AG04449 (cell line): ENCODE data around the gene TMEM117.

Experiments used
- CTCF ChIA-PET: fragments of 350-600 bp; formaldehyde crosslinking; extraction: SDS; loops from one replicate; lab custom pipeline; 2021; ENCODE audit warnings: antibody characterized with exemption; lab: Yijun Ruan, JAX
- POLR2A ChIA-PET: fragments of 400-600, 350-600 bp; formaldehyde crosslinking; extraction: SDS; loops from one replicate; lab custom pipeline; 2020; ENCODE audit warnings: antibody characterized with exemption, inconsistent platforms; lab: Yijun Ruan, JAX
- DNase-seq: peaks from one replicate; pipeline ENCODE4 v3.0.0-alpha.2; 2010; ENCODE audit warnings: low read depth, low spot score
- H3K4me3 ChIP-seq: 2 replicates; pipeline ENCODE4 v1.5.1; 2011; ENCODE audit warnings: low read depth, mild to moderate bottlenecking, control low read depth, low read length
- TF ChIP-seq, protein P1 (sequence below): IDR thresholded peaks from one replicate; pipeline ENCODE4 v1.5.1; 2011; ENCODE audit warnings: mild to moderate bottlenecking, moderate library complexity, low read length, control low read depth, inconsistent platforms; ENCODE audit not compliant: insufficient read depth; ENCODE audit errors: missing control alignments

TMEM117 gene

DNA sequence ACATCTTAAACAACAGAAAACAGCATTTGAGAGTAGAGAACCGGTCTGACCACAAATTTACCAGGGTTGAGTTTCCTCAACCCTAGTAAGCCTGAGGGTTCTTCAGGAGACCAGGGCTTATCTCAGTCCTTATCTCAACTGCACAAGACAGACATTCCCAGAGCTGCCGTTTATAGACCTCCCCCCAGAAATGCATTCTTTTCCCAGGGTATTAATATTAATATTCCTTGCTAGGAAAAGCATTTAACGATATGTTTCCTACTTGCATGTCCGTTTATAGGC is 12.3 kb downstream of the TMEM117 start:
- CTCF ChIA-PET, result interaction anchor here (1.4 kb wide), 1 partner anchor 14 kb away, joined by 3 read pairs; no protein-coding TSS in a partner anchor
- no peak overlapping the region for H3K4me3 ChIP-seq
- DNase-seq, result no peak
- POLR2A ChIA-PET, result no interaction called here
- TF ChIP-seq, protein P1, sequence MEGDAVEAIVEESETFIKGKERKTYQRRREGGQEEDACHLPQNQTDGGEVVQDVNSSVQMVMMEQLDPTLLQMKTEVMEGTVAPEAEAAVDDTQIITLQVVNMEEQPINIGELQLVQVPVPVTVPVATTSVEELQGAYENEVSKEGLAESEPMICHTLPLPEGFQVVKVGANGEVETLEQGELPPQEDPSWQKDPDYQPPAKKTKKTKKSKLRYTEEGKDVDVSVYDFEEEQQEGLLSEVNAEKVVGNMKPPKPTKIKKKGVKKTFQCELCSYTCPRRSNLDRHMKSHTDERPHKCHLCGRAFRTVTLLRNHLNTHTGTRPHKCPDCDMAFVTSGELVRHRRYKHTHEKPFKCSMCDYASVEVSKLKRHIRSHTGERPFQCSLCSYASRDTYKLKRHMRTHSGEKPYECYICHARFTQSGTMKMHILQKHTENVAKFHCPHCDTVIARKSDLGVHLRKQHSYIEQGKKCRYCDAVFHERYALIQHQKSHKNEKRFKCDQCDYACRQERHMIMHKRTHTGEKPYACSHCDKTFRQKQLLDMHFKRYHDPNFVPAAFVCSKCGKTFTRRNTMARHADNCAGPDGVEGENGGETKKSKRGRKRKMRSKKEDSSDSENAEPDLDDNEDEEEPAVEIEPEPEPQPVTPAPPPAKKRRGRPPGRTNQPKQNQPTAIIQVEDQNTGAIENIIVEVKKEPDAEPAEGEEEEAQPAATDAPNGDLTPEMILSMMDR, result no peak

DNA sequence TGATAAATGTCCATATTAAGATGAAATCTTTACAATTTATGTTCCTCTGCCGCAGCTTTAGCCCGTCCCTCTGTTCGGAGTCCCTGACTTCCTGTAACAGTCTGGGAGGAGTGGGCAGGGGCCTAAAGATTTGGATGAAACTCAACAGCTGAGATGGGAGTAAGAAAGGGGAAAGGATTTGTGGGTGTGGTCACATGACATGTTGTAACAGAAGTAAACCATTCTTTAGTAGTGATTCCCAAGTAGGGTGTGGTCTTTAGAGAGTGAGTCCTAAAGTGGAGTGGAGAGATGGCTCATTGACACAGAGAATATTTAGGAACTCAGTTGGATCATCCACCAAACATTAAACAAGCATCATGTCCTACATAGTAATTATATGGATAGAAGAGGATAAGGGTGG is 12.9 kb downstream of the TMEM117 start:
- H3K4me3 ChIP-seq, result no peak overlapping the region
- CTCF ChIA-PET, result interaction anchor here (1.4 kb wide), 1 partner anchor 14 kb away, joined by 3 read pairs; no protein-coding TSS in a partner anchor
- TF ChIP-seq, protein P1, result no peak
- POLR2A ChIA-PET, result no interaction called here
- DNase-seq, result no peak

DNA sequence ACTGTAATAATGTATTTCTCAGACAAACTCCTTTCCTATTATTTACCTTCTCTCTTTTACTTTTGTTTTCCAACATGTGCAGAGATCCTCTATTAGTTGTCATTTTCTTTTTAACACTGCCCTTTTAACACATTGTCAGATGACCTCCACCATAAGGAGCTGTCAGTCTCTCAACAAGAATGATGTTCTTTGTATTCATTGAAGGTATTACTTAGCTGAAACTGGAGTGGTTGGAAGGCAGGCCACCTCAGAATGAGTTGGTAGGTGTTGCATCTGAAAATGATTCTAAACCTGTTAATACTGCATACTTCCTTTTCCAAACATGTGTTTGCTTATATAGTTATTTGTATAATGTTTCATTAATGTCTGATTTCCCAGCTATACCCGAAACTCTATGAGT is 16.9 kb downstream of the TMEM117 start:
- TF ChIP-seq, protein P1, result no peak
- ChIA-PET CTCF (interaction anchor here (0.8 to 1.0 kb wide), 2 partner anchors 30 to 62 kb away, joined by 3 read pairs; no protein-coding TSS in a partner anchor), POLR2A (no interaction called here)
- no peak for DNase-seq
- no peak overlapping the region for H3K4me3 ChIP-seq

DNA sequence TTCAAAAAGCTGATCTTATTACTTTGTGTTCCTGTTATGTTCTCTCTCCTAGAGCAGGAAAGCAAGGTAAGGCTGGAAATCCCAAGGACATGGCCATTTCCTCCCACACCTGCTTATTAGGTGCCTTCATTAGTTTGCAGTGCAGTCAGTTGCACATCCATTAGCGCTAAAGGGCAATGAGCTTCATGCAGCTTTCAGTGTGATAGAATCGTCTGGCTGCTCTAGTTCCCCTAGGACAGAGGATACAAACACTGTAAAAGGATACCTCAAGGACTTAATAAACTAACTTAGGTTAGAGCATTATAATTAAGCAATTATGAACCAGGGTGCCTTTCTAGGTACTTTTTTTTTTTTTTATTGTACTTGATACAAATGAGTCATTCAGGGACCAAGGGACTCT is 21.1 kb downstream of the TMEM117 start:
- TF ChIP-seq, protein P1, result no peak
- H3K4me3 ChIP-seq, result no peak overlapping the region
- DNase-seq, result no peak
- POLR2A ChIA-PET, result no interaction called here
- CTCF ChIA-PET, result no interaction called here

DNA sequence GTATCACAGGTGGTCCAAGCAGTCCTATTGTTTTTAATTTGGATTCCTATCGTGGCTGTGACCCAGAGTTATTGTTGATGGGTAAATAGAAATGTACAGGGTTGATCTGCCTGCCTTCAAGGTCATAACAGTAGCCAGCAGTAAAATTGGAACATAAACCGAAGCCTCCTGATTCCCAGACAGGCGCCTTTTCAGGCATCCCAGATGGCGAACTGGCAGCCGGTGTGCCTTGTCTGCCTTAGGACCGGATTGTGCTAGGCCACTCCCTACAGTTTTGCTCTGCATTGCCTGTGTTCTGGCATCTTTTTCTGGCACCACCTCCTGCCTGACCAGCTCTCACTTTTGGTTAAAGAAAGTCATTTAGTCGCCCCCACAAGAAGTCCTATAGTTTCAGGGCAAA is 22.2 kb downstream of the TMEM117 start:
- TF ChIP-seq, protein P1, result no peak
- no peak overlapping the region for H3K4me3 ChIP-seq
- ChIA-PET POLR2A (no interaction called here), CTCF (no interaction called here)
- DNase-seq, result no peak

DNA sequence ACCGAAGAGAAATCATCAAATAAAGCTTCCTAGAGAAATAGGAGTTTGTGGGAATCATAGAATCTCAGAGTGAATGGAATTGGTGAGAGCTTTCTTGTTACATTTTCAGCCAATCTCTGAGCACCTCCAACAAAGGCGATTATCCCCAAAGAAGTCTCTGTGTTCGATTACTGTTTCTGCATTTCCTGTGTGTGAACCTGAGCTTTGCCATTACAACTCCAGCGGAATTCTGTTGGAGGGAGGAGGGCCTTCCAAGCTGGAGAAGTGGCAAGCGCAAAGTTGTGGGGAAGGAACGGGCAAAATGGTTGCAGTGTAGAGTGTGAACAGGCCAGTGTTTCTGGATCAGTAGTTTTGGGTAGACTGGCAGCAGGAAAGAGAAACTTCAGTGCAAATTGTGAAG is 23.1 kb downstream of the TMEM117 start:
- DNase-seq, result no peak
- TF ChIP-seq, protein P1, result no peak
- ChIA-PET CTCF (interaction anchor here (2.1 kb wide), 1 partner anchor 24 kb away, joined by 6 read pairs; no protein-coding TSS in a partner anchor), POLR2A (no interaction called here)
- H3K4me3 ChIP-seq, result no peak overlapping the region
